GM12878 (cell line): Measurements from ENCODE around the gene PRDM15. TPM values are rescaled to one million over a fixed set of nuclear protein-coding genes. Genes with fewer than 3 reads are reported as not detected.

Experiments used
- ATAC-seq: fragments of 200-7000 bp; cut with Tn5 transposase; 3 replicates; pipeline ENCODE4 v1.9.1; 2020; ENCODE audit warnings: mild to moderate bottlenecking, moderate library complexity
- BruUV-seq: library from RNA; stranded (reverse); fragments of 400-500 nt; replicated peaks from 2 replicates; lab custom pipeline; 2021; lab: Mats Ljungman, UMichigan
- CTCF ChIA-PET: fragments of 300-600 bp; sonication (Branson Sonifier 250); formaldehyde crosslinking; extraction: SDS; loops from one replicate; lab custom pipeline; 2021; ENCODE audit warnings: inconsistent platforms; lab: Yijun Ruan, JAX
- POLR2A ChIA-PET: fragments of 350-600 bp; formaldehyde crosslinking; extraction: SDS; loops from one replicate; lab custom pipeline; 2021; ENCODE audit warnings: inconsistent platforms; lab: Charles Lee
- RAD21 ChIA-PET: fragments of 300-600 bp; sonication (Branson Sonifier 250); formaldehyde crosslinking; loops from one replicate; lab custom pipeline; 2023; ENCODE audit warnings: antibody characterized with exemption; ENCODE audit not compliant: unreplicated experiment; lab: Charles Lee
- SMC1A ChIA-PET: fragments of 300-600 bp; sonication (Branson Sonifier 250); formaldehyde crosslinking; loops from one replicate; lab custom pipeline; 2023; ENCODE audit not compliant: unreplicated experiment, uncharacterized antibody; lab: Charles Lee
- DNase-seq: peaks from one replicate; pipeline ENCODE4 v3.0.0-alpha.2; 2011; ENCODE audit warnings: low read depth, low spot score
- FAIRE-seq: peaks from 3 replicates; lab custom pipeline; 2011; peaks lifted over from hg19 to GRCh38; lab: Jason Lieb, UNC
- H2AFZ ChIP-seq: 2 replicates; pipeline ENCODE4 v1.6.0; 2011; ENCODE audit warnings: low read depth, low read length, control low read depth; ENCODE audit not compliant: control insufficient read depth
- H3K27ac ChIP-seq: 2 replicates; pipeline ENCODE4 v1.5.1; 2011; ENCODE audit warnings: control low read depth; ENCODE audit not compliant: control insufficient read depth, insufficient read depth
- H3K27me3 ChIP-seq, 2 experiments: replicated peaks in 1 of 2; 2 replicates each; pipeline versions ENCODE4 v1.6.0 to v1.6.1; 2011; ENCODE audit warnings: low read length in 1 of 2; ENCODE audit not compliant: control insufficient read depth in 2 of 2, insufficient read depth in 2 of 2
- H3K36me3 ChIP-seq, 2 experiments: 2 replicates each; pipeline ENCODE4 v1.5.1; 2011; ENCODE audit warnings: low read length in 1 of 2; ENCODE audit not compliant: control insufficient read depth in 2 of 2, insufficient read depth in 2 of 2
- H3K4me1 ChIP-seq: 2 replicates; pipeline ENCODE4 v1.6.1; 2011; ENCODE audit warnings: mild to moderate bottlenecking, low read length, moderate library complexity, mixed read lengths; ENCODE audit not compliant: control insufficient read depth, insufficient read depth
- H3K4me2 ChIP-seq: 2 replicates; pipeline ENCODE4 v1.6.0; 2011; ENCODE audit warnings: control low read depth; ENCODE audit not compliant: control insufficient read depth, insufficient read depth
- H3K4me3 ChIP-seq: fragments of 200-600 bp; sonication (generic); 2 replicates; pipeline ENCODE4 v1.5.1; 2016
- H3K79me2 ChIP-seq: 2 replicates; pipeline ENCODE4 v1.6.0; 2011; ENCODE audit warnings: low read length; ENCODE audit not compliant: control insufficient read depth, insufficient read depth
- H3K9ac ChIP-seq: 2 replicates; pipeline ENCODE4 v1.8.0; 2011; ENCODE audit warnings: low read length, control low read depth, mixed read lengths; ENCODE audit not compliant: control insufficient read depth, insufficient read depth
- H3K9me3 ChIP-seq: replicated peaks from 3 replicates; pipeline ENCODE4 v1.5.1; 2011; ENCODE audit warnings: mild to moderate bottlenecking, low read length; ENCODE audit not compliant: control insufficient read depth, insufficient read depth
- H4K20me1 ChIP-seq: 2 replicates; pipeline ENCODE4 v1.6.0; 2011; ENCODE audit not compliant: control insufficient read depth, insufficient read depth
- ATF7 ChIP-seq: fragments of 450-650 bp; IDR thresholded peaks from 2 replicates; pipeline ENCODE4 v1.6.1; 2016; ENCODE audit warnings: low read depth, mild to moderate bottlenecking
- CEBPB ChIP-seq, 2 experiments: fragments of 150-350 bp in 1 of 2; IDR thresholded peaks; 2 replicates each; pipeline ENCODE4 v1.6.1; 2012 to 2014; ENCODE audit warnings: low read depth in 2 of 2, low read length in 2 of 2, borderline replicate concordance in 1 of 2, inconsistent platforms in 1 of 2
- CREM ChIP-seq: IDR thresholded peaks from 2 replicates; pipeline ENCODE4 v1.6.1; 2014; ENCODE audit warnings: antibody characterized with exemption, low read depth
- CUX1 ChIP-seq: IDR thresholded peaks from 2 replicates; pipeline ENCODE4 v1.6.1; 2012; ENCODE audit warnings: improper control_type of control experiment, low read depth, low read length; ENCODE audit not compliant: insufficient replicate concordance
- EED ChIP-seq: sonication (generic); IDR thresholded peaks from 2 replicates; pipeline ENCODE4 v1.6.1; 2016; ENCODE audit warnings: antibody characterized with exemption, low read depth
- FOXK2 ChIP-seq: fragments of 450-650 bp; IDR thresholded peaks from 2 replicates; pipeline ENCODE4 v1.6.1; 2017; ENCODE audit warnings: mild to moderate bottlenecking, moderate library complexity
- HDAC2 ChIP-seq: fragments of 200-600 bp; sonication (generic); IDR thresholded peaks from 2 replicates; pipeline ENCODE4 v1.6.1; 2017
- MEF2A ChIP-seq: IDR thresholded peaks from 2 replicates; pipeline ENCODE4 v1.6.1; 2011; ENCODE audit warnings: low read depth, mild to moderate bottlenecking, low read length, moderate library complexity; ENCODE audit not compliant: insufficient read depth
- RAD21 ChIP-seq: IDR thresholded peaks from 2 replicates; pipeline ENCODE4 v1.6.1; 2011; ENCODE audit warnings: mild to moderate bottlenecking, low read depth, low read length, moderate library complexity; ENCODE audit not compliant: insufficient read depth
- RELB ChIP-seq: fragments of 450-650 bp; IDR thresholded peaks from 2 replicates; pipeline ENCODE4 v1.6.1; 2017; ENCODE audit warnings: low read depth, mild to moderate bottlenecking, moderate library complexity
- RFX5 ChIP-seq: IDR thresholded peaks from 2 replicates; pipeline ENCODE4 v1.6.1; 2011; ENCODE audit warnings: low read depth, low read length, improper control_type of control experiment
- YBX1 ChIP-seq: fragments of 450-650 bp; IDR thresholded peaks from 2 replicates; pipeline ENCODE4 v1.6.1; 2016; ENCODE audit warnings: antibody characterized with exemption
- ZNF217 ChIP-seq: fragments of 450-650 bp; IDR thresholded peaks from 2 replicates; pipeline ENCODE4 v1.6.1; 2017; ENCODE audit warnings: antibody characterized with exemption, mild to moderate bottlenecking
- WGBS: methylation state at CpG from one replicate; pipeline ENCODE4 v1.1.6; 2016; ENCODE audit warnings: low lambda C conversion rate; ENCODE audit not compliant: insufficient replicate concordance, insufficient coverage; ENCODE audit errors: missing lambda C conversion rate; 5-methylcytosine and 5-hydroxymethylcytosine counted together
- in situ Hi-C: fragments of 300-500 bp; cut with MboI; formaldehyde crosslinking; loops from 9 replicates; pipeline ENCODE4 v1.14.3; 2018; ENCODE audit warnings: mixed read lengths
- intact Hi-C: fragments of 100-400 bp; cut with micrococcal nuclease; formaldehyde crosslinking; loops from one replicate; pipeline ENCODE4 v1.14.2; 2022; ENCODE audit not compliant: unreplicated experiment
- polyA plus RNA-seq, 11 experiments: library from polyadenylated mRNA; depleted of rRNA in 4 of 11; unstranded in 6 of 11; stranded (reverse) in 5 of 11; fragments of >200 nt; fragmentation: Nextera tagmentation in 4 of 11; fragmentation: Illumina TruSeq in 1 of 11; extraction: Ambion mirVana in 4 of 11; extraction: Trizol in 1 of 11; gene quantifications; 1 replicate in 1 of 11; 2 replicates in 10 of 11; pipeline versions ENCODE4 v1.2.1 to v1.2.3, GENCODE V29; 2011 to 2016; ENCODE audit warnings: inconsistent platforms in 2 of 11, missing spikeins in 2 of 11, low read depth in 1 of 11
- total RNA-seq, 4 experiments: library from RNA; depleted of rRNA in 3 of 4; stranded (reverse); fragments of >200 nt in 3 of 4; fragmentation: Illumina TruSeq in 1 of 4; extraction: Trizol in 1 of 4; gene quantifications; 2 replicates each; pipeline versions ENCODE4 v1.2.1 to v1.2.3, GENCODE V29; 2013 to 2021

The PRDM15 gene
- total and polyA plus RNA-seq, 10 of the 15 experiments (the other 5 are each of a cell fraction or from before 2014, with no cell fraction given), result 2.2 to 16.0 (median 8.6) TPM

- Histone ChIP-seq H3K4me2 (no peak overlapping the region), H4K20me1 (no peaks in the 10 kb centered on the region), H3K36me3 (peaks cover 14 to 32% of the 10 kb centered on the region in 2 experiments), H3K27me3 (no peaks in the 10 kb centered on the region), H3K4me3 (no peak overlapping the region), H2AFZ (no peak overlapping the region), H3K4me1 (peaks cover 4% of the 10 kb centered on the region), H3K9me3 (no peaks in the 10 kb centered on the region), H3K27ac (no peak overlapping the region)
- ATAC-seq (no peak), DNase-seq (no peak), FAIRE-seq (no peak)
- SMC1A ChIA-PET, result no interaction called here
- RAD21 ChIA-PET, result no interaction called here
- POLR2A ChIA-PET, result no interaction called here
- CTCF ChIA-PET, result interaction anchor here (1.3 kb wide), 1 partner anchor 13 kb away, joined by 4 read pairs; no protein-coding TSS in a partner anchor
- BruUV-seq, result no TSS peak
- WGBS, result 58% methylated on average over 8 of the region's 8 CpGs
- in situ Hi-C loops, result no loop called here
- no peak for TF ChIP-seq RAD21
- TF ChIP-seq HDAC2, result no peak
- no peak for TF ChIP-seq RELB
- no peak for TF ChIP-seq ZNF217
- TF ChIP-seq FOXK2, result no peak
- TF ChIP-seq RFX5, result no peak
- TF ChIP-seq CEBPB (IDR thresholded peaks at IDR 0.05; ENCODE audit: borderline replicate concordance in 1 of 2, low read depth in 2 of 2, low read length in 2 of 2), result no peak
- TF ChIP-seq CUX1, result no peak
- no peak for TF ChIP-seq ATF7
- TF ChIP-seq YBX1, result no peak
- TF ChIP-seq EED, result no peak
- no peak for TF ChIP-seq MEF2A
- TF ChIP-seq CREM, result no peak
- TF ChIP-seq, all 136 proteins: peak for 0
- intact Hi-C loops, result no loop called here
- no peak overlapping the region for H3K9ac ChIP-seq
- no peaks in the 10 kb centered on the region for H3K79me2 ChIP-seq
Observed at GRCh38 chr21:41848533-41848932, 30.6 kb downstream of the PRDM15 start.
